A549 (cell line): ENCODE data around the gene CSKMT.

Experiments
- CHD4 ChIP-seq: fragments of 200-600 bp; sonication (generic); IDR thresholded peaks from 2 replicates; pipeline ENCODE4 v1.6.1; 2016; ENCODE audit warnings: antibody characterized with exemption, mild to moderate bottlenecking, borderline replicate concordance
- CTCF ChIP-seq: fragments of >200 bp; sonication (Bioruptor Twin); formaldehyde crosslinking; IDR thresholded peaks from 3 replicates; pipeline ENCODE4 v1.5.1; 2016
- EHMT2 ChIP-seq: fragments of 200-600 bp; sonication (generic); IDR thresholded peaks from 2 replicates; pipeline ENCODE4 v1.6.1; 2016; ENCODE audit warnings: antibody characterized with exemption, low read depth, mild to moderate bottlenecking, moderate library complexity
- EP300 ChIP-seq, 2 experiments: fragments of >200 bp; sonication (Bioruptor Twin); formaldehyde crosslinking; IDR thresholded peaks; 2 replicates in 1 of 2; 3 replicates in 1 of 2; pipeline ENCODE4 v1.6.1; 2016 to 2017
- ESRRA ChIP-seq: fragments of 150-350 bp; IDR thresholded peaks from 2 replicates; pipeline ENCODE4 v1.6.1; 2014; ENCODE audit warnings: mild to moderate bottlenecking, low read length, borderline replicate concordance
- JUN ChIP-seq, 2 experiments: fragments of >200 bp; sonication (Bioruptor Twin); formaldehyde crosslinking; IDR thresholded peaks; 2 replicates in 1 of 2; 3 replicates in 1 of 2; pipeline ENCODE4 v1.6.1; 2016 to 2017
- KDM1A ChIP-seq: fragments of 200-600 bp; sonication (generic); IDR thresholded peaks from 2 replicates; pipeline ENCODE4 v1.6.1; 2016; ENCODE audit warnings: low read depth, mild to moderate bottlenecking
- MAZ ChIP-seq: fragments of 150-350 bp; IDR thresholded peaks from 2 replicates; pipeline ENCODE4 v1.6.1; 2014; ENCODE audit warnings: antibody characterized with exemption, low read depth, low read length, borderline replicate concordance
- POLR2A ChIP-seq: IDR thresholded peaks from 2 replicates; pipeline ENCODE4 v1.6.1; 2012; ENCODE audit warnings: mild to moderate bottlenecking, low read length
- RAD21 ChIP-seq, 2 experiments: fragments of >200 bp in 1 of 2; sonication (Bioruptor Twin) in 1 of 2; formaldehyde crosslinking in 1 of 2; IDR thresholded peaks in 1 of 2; conservative IDR thresholded peaks in 1 of 2; 2 replicates in 1 of 2; 3 replicates in 1 of 2; pipeline ENCODE4 v1.6.1; 2012 to 2018; ENCODE audit warnings: inconsistent platforms in 1 of 2
- REST ChIP-seq: fragments of 200-600 bp; sonication (generic); IDR thresholded peaks from 2 replicates; pipeline ENCODE4 v1.6.1; 2016; ENCODE audit warnings: antibody characterized with exemption, mild to moderate bottlenecking, moderate library complexity
- RFX5 ChIP-seq: fragments of 450-650 bp; IDR thresholded peaks from 2 replicates; pipeline ENCODE4 v1.7.1; 2014; ENCODE audit warnings: antibody characterized with exemption, mild to moderate bottlenecking, moderate library complexity

- TF ChIP-seq CTCF (no peak), JUN (IDR thresholded peaks at IDR 0.05) (no peak), ESRRA (no peak), REST (no peak), RAD21 (conservative IDR thresholded peaks at IDR 0.05 in 1 of 2, IDR thresholded peaks at IDR 0.05 in 1 of 2) (no peak), KDM1A (no peak), RFX5 (no peak), MAZ (no peak), CHD4 (no peak), EHMT2 (no peak), POLR2A (no peak), EP300 (IDR thresholded peaks at IDR 0.05) (no peak)
Measured at GRCh38 chr11:62648185-62648966, 16.7 kb upstream of the CSKMT start.
